Esophagus muscularis mucosa (tissue), 3 donors: ENCODE data around the gene PRKCQ.

ENCODE experiments used
- CTCF ChIP-seq, 3 experiments: fragments of 200-600 bp in 2 of 3; fragments of 450-650 bp in 1 of 3; sonication (generic) in 2 of 3; IDR thresholded peaks; one replicate each; pipeline ENCODE4 v1.5.1; 2017 to 2019; ENCODE audit warnings: antibody characterized with exemption in 3 of 3, mild to moderate bottlenecking in 2 of 3, moderate library complexity in 1 of 3
- EP300 ChIP-seq: sonication (generic); formaldehyde crosslinking; IDR thresholded peaks from one replicate; pipeline ENCODE4 v1.6.1; 2017; ENCODE audit warnings: antibody characterized with exemption

- no peak for TF ChIP-seq EP300
- no peak for TF ChIP-seq CTCF (IDR thresholded peaks at IDR 0.05)
These were observed 12.2 kb downstream of the PRKCQ start for GRCh38 chr10:6567884-6568283.
